Astrocyte of the spinal cord (primary cell): Measurements from ENCODE around the gene PSMC3IP.

Experiments
- DNase-seq: peaks from one replicate; pipeline ENCODE4 v3.0.0; 2011; ENCODE audit warnings: low read depth, low spot score
- H3K4me3 ChIP-seq: 2 replicates; pipeline ENCODE4 v1.5.1; 2011; ENCODE audit warnings: low read depth, mild to moderate bottlenecking, low read length, moderate library complexity
- CTCF ChIP-seq: IDR thresholded peaks from 2 replicates; pipeline ENCODE4 v1.5.1; 2012; ENCODE audit warnings: low read depth, mild to moderate bottlenecking, low read length, inconsistent platforms
- in situ Hi-C: cut with HindIII; loops from 2 replicates; pipeline ENCODE4 v1.10.0; 2017; ENCODE audit warnings: low sequenced_read_pairs

PSMC3IP gene

DNA sequence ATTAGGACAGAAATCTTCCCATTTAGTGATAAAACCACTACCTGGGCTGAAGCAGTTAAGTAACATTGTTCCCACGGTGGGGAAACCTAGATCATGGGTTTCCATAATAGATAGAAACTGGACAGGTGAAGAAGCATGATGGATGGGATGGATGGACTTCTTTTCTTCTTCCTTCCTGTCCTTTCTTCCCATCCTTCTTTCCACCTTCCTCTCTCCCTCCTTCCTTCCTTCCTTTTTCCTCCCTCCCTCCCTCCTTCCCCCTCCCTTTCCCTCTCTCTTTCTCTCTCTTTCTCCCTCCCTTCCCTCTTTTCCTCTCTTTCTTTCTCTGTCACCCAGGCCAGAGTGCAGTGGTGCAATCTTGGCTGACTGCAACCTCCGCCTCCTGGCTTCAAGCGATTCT, 3.1 kb downstream of the PSMC3IP start:
- no peak for DNase-seq
- in situ Hi-C loops, result no loop called here
- H3K4me3 ChIP-seq, result no peak overlapping the region
- TF ChIP-seq CTCF, result no peak

DNA sequence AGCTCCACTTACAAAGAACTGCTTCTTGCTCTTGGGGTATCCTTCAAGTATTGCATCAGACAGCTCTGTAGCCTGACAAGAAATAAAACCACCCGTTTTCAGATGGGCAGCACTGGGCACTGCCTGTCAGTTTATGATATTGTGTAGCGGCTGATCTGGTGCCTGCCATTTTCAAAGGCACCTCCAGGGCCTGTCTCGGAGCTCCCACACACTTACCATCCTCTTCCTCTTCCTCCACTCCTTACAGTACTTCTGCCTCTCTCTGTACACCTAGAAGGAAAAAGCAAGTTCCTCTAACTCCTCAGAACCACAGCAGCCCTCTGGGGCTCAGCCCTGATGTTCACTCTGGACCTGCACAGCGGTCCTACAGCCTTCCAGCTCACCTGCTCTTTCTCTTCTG, 4.4 kb downstream of the PSMC3IP start:
- TF ChIP-seq CTCF, result no peak
- no peak overlapping the region for H3K4me3 ChIP-seq
- no peak for DNase-seq
- in situ Hi-C loops, result no loop called here

DNA sequence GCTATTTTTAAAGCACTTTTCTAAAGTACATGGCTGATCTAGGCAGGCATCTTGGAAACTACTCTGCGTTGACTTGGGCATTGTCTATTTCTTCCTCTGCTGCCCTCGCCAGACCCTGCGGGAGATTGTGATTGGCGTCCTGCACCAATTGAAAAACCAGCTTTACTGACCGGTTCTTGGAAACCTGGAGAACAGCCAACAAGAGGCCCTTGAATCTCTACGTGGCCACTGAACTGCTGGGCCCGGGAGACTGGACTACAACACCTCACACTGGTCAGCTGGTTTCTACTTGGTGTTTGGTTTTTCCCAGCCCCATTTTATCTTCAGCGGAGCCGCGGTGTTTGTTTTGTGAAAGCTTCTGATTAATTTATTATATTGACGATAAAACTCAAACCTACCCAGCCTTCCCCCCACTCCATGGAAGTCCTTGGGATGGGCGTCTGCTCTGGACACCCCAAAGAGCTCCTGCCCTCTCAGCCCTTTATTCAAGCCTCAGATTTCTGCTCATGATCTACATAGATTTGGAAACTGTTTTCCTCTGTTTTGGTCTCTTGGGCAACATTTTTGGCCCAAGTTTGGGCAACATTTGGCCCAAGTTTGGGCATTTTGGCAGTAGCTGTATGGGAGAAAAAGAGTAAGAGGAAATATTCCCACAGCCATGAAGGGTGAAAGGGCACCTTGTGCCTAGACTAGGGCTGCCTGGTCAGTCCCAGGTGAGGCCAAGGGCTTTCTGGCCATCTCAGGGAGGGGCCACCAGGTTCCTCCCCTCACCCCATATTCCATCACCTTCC, 5.9 kb downstream of the PSMC3IP start:
- in situ Hi-C loops, result no loop called here
- no peak for TF ChIP-seq CTCF
- no peak for DNase-seq
- H3K4me3 ChIP-seq, result no peak overlapping the region

DNA sequence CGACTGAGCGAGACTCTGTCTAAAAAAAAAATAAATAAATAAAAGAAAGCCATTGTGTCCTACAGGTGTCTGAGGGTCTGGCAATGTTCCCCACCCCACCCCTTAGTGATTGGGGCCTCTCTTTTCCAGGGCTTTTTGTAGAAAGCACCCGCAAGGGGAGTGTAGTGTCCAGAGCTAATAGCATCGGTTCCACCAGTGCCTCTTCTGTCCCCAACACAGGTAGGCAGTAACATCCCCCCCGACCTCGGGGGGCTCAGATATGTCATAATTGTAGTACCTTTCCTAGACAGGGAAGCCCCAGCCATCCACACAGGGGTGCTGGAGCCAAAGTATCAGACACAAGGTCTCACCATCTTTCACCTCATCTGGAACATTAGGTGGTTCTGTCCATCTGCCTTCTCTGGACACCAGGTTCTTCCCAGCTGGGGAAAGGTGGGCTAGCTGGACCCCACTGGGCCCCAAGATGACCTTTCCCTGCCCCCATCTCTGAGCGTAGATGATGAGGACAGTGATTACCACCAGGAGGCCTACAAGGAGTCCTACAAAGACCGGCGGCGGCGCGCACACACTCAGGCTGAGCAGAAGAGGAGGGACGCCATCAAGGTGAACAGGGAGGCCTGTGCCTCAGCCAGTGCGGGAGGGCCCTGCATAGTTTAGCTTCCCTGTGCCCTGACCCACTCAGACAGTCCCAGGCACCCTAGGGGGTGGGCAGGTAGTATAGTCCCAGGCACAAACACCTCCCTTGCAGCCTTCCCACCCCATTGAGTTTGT, 9.0 kb downstream of the PSMC3IP start:
- DNase-seq, result no peak
- in situ Hi-C loops, result no loop called here
- no peak for TF ChIP-seq CTCF
- H3K4me3 ChIP-seq, result no peak overlapping the region

- in situ Hi-C loops, result no loop called here
- DNase-seq, result peak; percentile 86
- H3K4me3 ChIP-seq, result peak within 1 kb of the TSS; percentile 90
- TF ChIP-seq CTCF, result no peak
Measured at GRCh38 chr17:42566883-42567573, 10.5 kb downstream of the PSMC3IP start, which contains the start of gene MLX. MLX (plus strand) TSS chr17:42567100; CDS start chr17:42567125, 25 bp downstream.

DNA sequence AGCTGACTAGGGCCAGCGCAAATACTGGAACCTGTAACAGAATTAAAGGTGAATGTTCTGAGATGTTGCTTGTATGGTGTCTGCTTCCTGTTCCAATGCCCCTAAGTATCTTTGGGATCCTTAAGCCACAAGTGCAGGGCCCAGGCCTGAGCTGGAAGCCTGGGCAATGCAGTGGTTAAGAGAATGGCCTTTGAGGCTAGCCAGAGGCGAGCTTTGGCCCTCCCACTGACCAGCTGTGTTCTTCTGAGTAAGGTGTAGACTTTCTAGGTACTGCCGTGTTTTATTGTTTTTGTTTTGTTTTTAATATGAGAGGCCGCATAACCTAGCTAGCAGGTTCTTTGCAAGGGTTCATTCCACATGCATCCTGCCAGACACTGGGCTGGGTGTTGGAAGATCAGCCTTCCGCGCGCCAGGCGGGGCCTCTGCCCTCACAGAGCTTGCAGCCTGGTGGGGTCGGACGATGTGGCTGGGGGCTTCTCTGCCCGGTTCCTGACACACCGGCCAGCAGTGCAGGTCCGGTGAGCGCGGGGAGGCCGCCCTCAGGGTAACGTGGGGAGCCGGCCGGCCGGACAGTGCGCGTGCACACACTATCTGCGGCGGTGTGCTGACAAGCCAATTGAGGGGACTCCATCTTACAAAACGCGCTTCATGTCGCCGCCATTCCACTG, 11.2 kb downstream of the PSMC3IP start:
- peak overlapping the region; percentile 90 for H3K4me3 ChIP-seq
- in situ Hi-C loops, result no loop called here
- no peak for TF ChIP-seq CTCF
- DNase-seq, result no peak
